Hepatocyte (in vitro differentiated cells): ENCODE measurements around the gene MAP4K2. TPM values are rescaled to one million over a fixed set of nuclear protein-coding genes. Genes with fewer than 3 reads are reported as not detected.
A peak's percentile ranks its signal among the peaks of the same experiment; 100 is the strongest.

ENCODE experiments used
- DNase-seq: peaks from one replicate; pipeline ENCODE4 v3.0.0-alpha.2; 2016; ENCODE audit warnings: low spot score
- H2AFZ ChIP-seq: fragments of 200-600 bp; sonication (generic); 2 replicates; pipeline ENCODE4 v1.6.0; 2016; ENCODE audit warnings: antibody characterized with exemption, mild to moderate bottlenecking
- H3K27ac ChIP-seq: fragments of 200-600 bp; sonication (generic); 2 replicates; pipeline ENCODE4 v1.5.1; 2016; ENCODE audit warnings: mild to moderate bottlenecking
- H3K27me3 ChIP-seq: fragments of 200-600 bp; sonication (generic); 2 replicates; pipeline ENCODE4 v1.6.1; 2016
- H3K36me3 ChIP-seq: fragments of 200-600 bp; sonication (generic); replicated peaks from 2 replicates; pipeline ENCODE4 v1.5.1; 2016; ENCODE audit warnings: low read depth; ENCODE audit not compliant: insufficient read depth
- H3K4me1 ChIP-seq: fragments of 200-600 bp; sonication (generic); 2 replicates; pipeline ENCODE4 v1.5.1; 2016; ENCODE audit warnings: mild to moderate bottlenecking, moderate library complexity; ENCODE audit not compliant: insufficient read depth
- H3K4me2 ChIP-seq: fragments of 200-600 bp; sonication (generic); 2 replicates; pipeline ENCODE4 v1.6.0; 2016
- H3K4me3 ChIP-seq: fragments of 200-600 bp; sonication (generic); 2 replicates; pipeline ENCODE4 v1.5.1; 2016; ENCODE audit warnings: mild to moderate bottlenecking
- H3K79me2 ChIP-seq: fragments of 200-600 bp; sonication (generic); 2 replicates; pipeline ENCODE4 v1.6.0; 2017; ENCODE audit warnings: mild to moderate bottlenecking
- H3K9me2 ChIP-seq: fragments of 200-600 bp; sonication (generic); replicated peaks from 2 replicates; pipeline ENCODE4 v1.6.0; 2017; ENCODE audit warnings: mild to moderate bottlenecking; ENCODE audit not compliant: insufficient read depth
- H3K9me3 ChIP-seq: fragments of 200-600 bp; sonication (generic); 2 replicates; pipeline ENCODE4 v1.5.1; 2016; ENCODE audit warnings: low read depth, mild to moderate bottlenecking
- H4K20me1 ChIP-seq: fragments of 200-600 bp; sonication (generic); 2 replicates; pipeline ENCODE4 v1.6.0; 2016; ENCODE audit warnings: mild to moderate bottlenecking; ENCODE audit not compliant: insufficient read depth, poor library complexity, severe bottlenecking
- EZH2 ChIP-seq: fragments of 200-600 bp; sonication (generic); IDR thresholded peaks from 2 replicates; pipeline ENCODE4 v1.6.1; 2016; ENCODE audit warnings: antibody characterized with exemption, mild to moderate bottlenecking, borderline replicate concordance
- EZH2phosphoT487 ChIP-seq: fragments of 200-600 bp; sonication (generic); IDR thresholded peaks from one replicate; pipeline ENCODE4 v1.6.1; 2018; ENCODE audit warnings: antibody characterized with exemption, mild to moderate bottlenecking, low read depth, moderate library complexity; ENCODE audit not compliant: unreplicated experiment, severe bottlenecking
- WGBS: methylation state at CpG from one replicate; pipeline ENCODE4 v1.1.6; 2016; ENCODE audit warnings: low lambda C conversion rate; ENCODE audit errors: missing lambda C conversion rate; 5-methylcytosine and 5-hydroxymethylcytosine counted together
- polyA plus RNA-seq: library from polyadenylated mRNA; unstranded; fragments of >200 nt; fragmentation: Nextera tagmentation; extraction: Ambion mirVana; gene quantifications from 2 replicates; pipeline ENCODE4 v1.2.1, GENCODE V29; 2016
- total RNA-seq: library from RNA; depleted of rRNA; stranded (reverse); fragments of >200 nt; gene quantifications from 2 replicates; pipeline ENCODE4 v1.2.3, GENCODE V29; 2014
- TF ChIP-seq, protein P1 (sequence below): fragments of 200-600 bp; sonication (generic); IDR thresholded peaks from 2 replicates; pipeline ENCODE4 v1.5.1; 2016; ENCODE audit warnings: antibody characterized with exemption, mild to moderate bottlenecking; ENCODE audit not compliant: poor library complexity

MAP4K2 gene
- total and polyA plus RNA-seq, 2 experiments from 2014 or later: 7.8 to 9.0 TPM

- no peak overlapping the region for H3K4me2 ChIP-seq
- H3K9me2 ChIP-seq: no peaks in the 10 kb centered on the region
- TF ChIP-seq EZH2phosphoT487: no peak
- TF ChIP-seq, protein P1, sequence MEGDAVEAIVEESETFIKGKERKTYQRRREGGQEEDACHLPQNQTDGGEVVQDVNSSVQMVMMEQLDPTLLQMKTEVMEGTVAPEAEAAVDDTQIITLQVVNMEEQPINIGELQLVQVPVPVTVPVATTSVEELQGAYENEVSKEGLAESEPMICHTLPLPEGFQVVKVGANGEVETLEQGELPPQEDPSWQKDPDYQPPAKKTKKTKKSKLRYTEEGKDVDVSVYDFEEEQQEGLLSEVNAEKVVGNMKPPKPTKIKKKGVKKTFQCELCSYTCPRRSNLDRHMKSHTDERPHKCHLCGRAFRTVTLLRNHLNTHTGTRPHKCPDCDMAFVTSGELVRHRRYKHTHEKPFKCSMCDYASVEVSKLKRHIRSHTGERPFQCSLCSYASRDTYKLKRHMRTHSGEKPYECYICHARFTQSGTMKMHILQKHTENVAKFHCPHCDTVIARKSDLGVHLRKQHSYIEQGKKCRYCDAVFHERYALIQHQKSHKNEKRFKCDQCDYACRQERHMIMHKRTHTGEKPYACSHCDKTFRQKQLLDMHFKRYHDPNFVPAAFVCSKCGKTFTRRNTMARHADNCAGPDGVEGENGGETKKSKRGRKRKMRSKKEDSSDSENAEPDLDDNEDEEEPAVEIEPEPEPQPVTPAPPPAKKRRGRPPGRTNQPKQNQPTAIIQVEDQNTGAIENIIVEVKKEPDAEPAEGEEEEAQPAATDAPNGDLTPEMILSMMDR: no peak
- no peak for TF ChIP-seq EZH2
- H3K36me3 ChIP-seq: no peaks in the 10 kb centered on the region
- no peak overlapping the region for H2AFZ ChIP-seq
- H4K20me1 ChIP-seq: no peaks in the 10 kb centered on the region
- H3K27me3 ChIP-seq: no peaks in the 10 kb centered on the region
- H3K9me3 ChIP-seq: no peaks in the 10 kb centered on the region
- no peak overlapping the region for H3K4me3 ChIP-seq
- H3K79me2 ChIP-seq: no peaks in the 10 kb centered on the region
- peaks cover 9% of the 10 kb centered on the region for H3K4me1 ChIP-seq
- no peak overlapping the region for H3K27ac ChIP-seq
- 90% methylated on average over 18 of the region's 19 CpGs for WGBS
- DNase-seq: no peak
These were observed 46.8 kb upstream of the MAP4K2 start for GRCh38 chr11:64849598-64850356.

DNA sequence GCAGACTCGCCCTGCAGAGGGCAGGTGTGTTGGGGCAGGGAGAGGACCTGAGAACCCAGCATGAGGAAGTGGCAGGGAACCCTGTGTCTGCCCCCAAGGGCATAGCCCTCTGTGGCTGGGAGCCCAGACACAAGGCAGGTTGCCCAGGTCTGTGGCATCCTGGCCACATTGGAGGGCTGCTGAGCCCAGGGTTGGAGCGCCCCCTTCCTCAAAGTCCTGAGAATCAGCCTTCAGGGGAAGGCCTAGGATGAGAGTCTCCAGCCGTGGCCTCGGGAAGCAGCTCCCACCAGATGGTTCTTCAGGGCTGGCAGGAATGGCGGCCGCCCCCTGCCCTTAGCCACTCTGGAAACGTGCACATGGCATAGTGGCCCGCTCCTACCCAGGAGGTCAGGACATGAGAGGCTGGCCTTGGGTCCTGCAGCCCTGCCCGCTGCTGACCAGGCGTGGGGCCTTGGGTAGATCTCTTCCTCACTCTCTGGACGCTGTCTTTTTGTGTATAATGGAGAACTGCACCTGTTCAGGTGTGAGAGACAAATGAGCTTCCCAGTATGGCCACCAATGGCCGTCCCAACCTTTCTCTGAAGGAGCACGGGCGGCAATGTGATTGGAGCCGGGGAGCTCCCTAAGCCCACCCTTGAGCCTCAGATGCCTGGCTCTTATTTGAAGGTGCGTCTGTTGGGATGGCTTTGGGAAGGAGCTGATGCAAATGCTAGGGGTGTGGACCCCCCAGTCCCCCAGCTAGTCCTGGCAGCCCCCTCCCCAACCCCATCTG is 46.0 kb upstream of the MAP4K2 start:
- Histone ChIP-seq H3K27ac (peak overlapping the region; percentile 63), H3K9me3 (no peaks in the 10 kb centered on the region), H3K27me3 (no peaks in the 10 kb centered on the region), H3K4me1 (peaks cover 6% of the 10 kb centered on the region), H4K20me1 (no peaks in the 10 kb centered on the region), H3K9me2 (no peaks in the 10 kb centered on the region), H3K4me2 (no peak overlapping the region), H3K4me3 (no peak overlapping the region), H3K36me3 (no peaks in the 10 kb centered on the region), H3K79me2 (peaks cover under 1% of the 10 kb centered on the region), H2AFZ (no peak overlapping the region)
- 83% methylated on average over 15 of the region's 16 CpGs for WGBS
- TF ChIP-seq, protein P1: no peak
- no peak for TF ChIP-seq EZH2
- TF ChIP-seq EZH2phosphoT487: no peak
- DNase-seq: peak; percentile 46

DNA sequence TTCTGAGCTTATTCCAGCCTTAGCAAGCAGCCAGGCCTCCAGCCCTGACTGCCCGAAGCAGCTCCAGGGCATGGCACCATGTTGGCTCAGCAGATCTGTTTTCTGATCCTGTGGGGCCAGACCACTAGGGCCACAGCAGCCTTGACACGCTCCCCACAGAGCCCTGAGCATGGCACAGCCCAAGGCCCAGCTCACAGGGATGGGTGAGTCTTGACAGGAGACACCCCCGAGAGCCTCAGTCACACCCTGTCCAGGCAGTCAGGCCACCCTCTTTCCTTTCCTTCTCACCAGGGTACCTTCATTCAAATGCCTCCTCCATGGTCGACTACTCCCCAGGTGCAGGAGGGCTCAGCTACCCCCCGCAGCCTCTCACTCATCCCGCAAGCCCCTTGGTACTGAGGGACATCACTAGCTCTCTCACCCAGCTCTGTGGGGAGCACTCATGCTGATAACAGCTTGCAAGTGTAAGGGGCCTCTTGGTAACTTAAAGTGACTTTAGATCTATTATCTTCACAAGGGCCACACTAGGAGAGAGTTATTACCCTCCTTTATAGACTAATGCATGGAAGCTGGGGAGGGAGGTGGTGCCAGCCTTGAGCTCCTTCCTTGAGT is 45.3 kb upstream of the MAP4K2 start:
- H3K4me3 ChIP-seq: no peak overlapping the region
- H3K36me3 ChIP-seq: no peaks in the 10 kb centered on the region
- 80% methylated on average over 6 of the region's 6 CpGs for WGBS
- no peak overlapping the region for H3K4me2 ChIP-seq
- DNase-seq: no peak
- H2AFZ ChIP-seq: no peak overlapping the region
- TF ChIP-seq EZH2 (no peak), EZH2phosphoT487 (no peak)
- TF ChIP-seq, protein P1: no peak
- peaks cover 6% of the 10 kb centered on the region for H3K79me2 ChIP-seq
- no peaks in the 10 kb centered on the region for H4K20me1 ChIP-seq
- H3K9me2 ChIP-seq: no peaks in the 10 kb centered on the region
- no peaks in the 10 kb centered on the region for H3K27me3 ChIP-seq
- peaks cover 12% of the 10 kb centered on the region for H3K4me1 ChIP-seq
- H3K27ac ChIP-seq: peak overlapping the region; percentile 63
- no peaks in the 10 kb centered on the region for H3K9me3 ChIP-seq
